Measurements from ENCODE around the gene ZC2HC1B. TPM values are rescaled to one million over a fixed set of nuclear protein-coding genes. Genes with fewer than 3 reads are reported as not detected.
A peak's percentile ranks its signal among the peaks of the same experiment; 100 is the strongest.

The ZC2HC1B gene
- total and polyA plus RNA-seq, 2 of the 8 experiments (the other 6 are each of a cell fraction or from before 2014, with no cell fraction given) = not detected

- Histone ChIP-seq H3K23me2 (ENCODE audit: low read depth, low read length) (no peaks in the 10 kb centered on the region), H3K9ac (replicated peaks in 1 of 4; ENCODE audit: extremely low read depth in 1 of 4, low read depth in 3 of 4, low read length in 3 of 4) (no peak overlapping the region), H4K5ac (ENCODE audit: insufficient read length, low read depth, low read length) (no peak overlapping the region), H3K79me1 (ENCODE audit: low read depth, low read length) (no peaks in the 10 kb centered on the region), H2BK20ac (ENCODE audit: low read length) (peak overlapping the region; percentile 63; the same call in 1 of the 2 replicates), H3K4me1 (replicated peaks in 1 of 4; ENCODE audit: control insufficient read depth in 3 of 4, insufficient read depth in 4 of 4, low read length in 3 of 4) (peaks cover 2 to 11% (median 5%) of the 10 kb centered on the region in 4 experiments; a peak in 5 of 7 replicates), H4K8ac (ENCODE audit: extremely low read depth, insufficient read depth, low read length) (no peak overlapping the region), H3K4me2 (ENCODE audit: insufficient read depth in 1 of 2, low read depth in 2 of 2, low read length in 2 of 2) (no peak overlapping the region), H3K27ac (ENCODE audit: low read depth, low read length) (no peak overlapping the region), H4K91ac (replicated peaks; ENCODE audit: insufficient read length, low read length) (no peak overlapping the region), H2BK120ac (replicated peaks; ENCODE audit: low read depth, low read length) (no peak overlapping the region), H3K18ac (ENCODE audit: extremely low read depth, low read length) (no peak overlapping the region), H2AK5ac (ENCODE audit: low read depth, low read length) (no peak overlapping the region), H3K23ac (ENCODE audit: insufficient read length) (no peak overlapping the region), H3K36me3 (ENCODE audit: control insufficient read depth in 2 of 4, insufficient read depth in 4 of 4, low read length in 3 of 4) (no peaks in the 10 kb centered on the region; a peak in 1 of 8 replicates), H3K56ac (replicated peaks; ENCODE audit: insufficient read length, low read depth, low read length) (no peak overlapping the region), H3K27me3 (replicated peaks in 1 of 4; ENCODE audit: control insufficient read depth in 3 of 4, extremely low read depth in 1 of 4, insufficient read depth in 3 of 4, low read length in 3 of 4) (no peaks in the 10 kb centered on the region), H4K20me1 (replicated peaks in 1 of 2; ENCODE audit: control insufficient read depth in 1 of 2, insufficient read depth in 2 of 2, low read length in 2 of 2) (no peaks in the 10 kb centered on the region), H2BK15ac (ENCODE audit: low read length) (peak overlapping the region; percentile 34; the same call in 1 of the 2 replicates), H3K4me3 (ENCODE audit: extremely low read depth in 1 of 4, insufficient read depth in 2 of 4, low read depth in 3 of 4, low read length in 4 of 4) (no peak overlapping the region), H2BK5ac (ENCODE audit: low read depth, low read length) (no peak overlapping the region), H3K79me2 (ENCODE audit: control insufficient read depth in 1 of 2, insufficient read depth in 2 of 2, low read length in 2 of 2) (no peaks in the 10 kb centered on the region), H3K14ac (ENCODE audit: insufficient read length) (no peak overlapping the region), H3K9me3 (ENCODE audit: insufficient read depth in 2 of 2, low read depth in 1 of 2, low read length in 1 of 2) (peaks cover under 1% of the 10 kb centered on the region in 2 experiments; a peak in 1 of 4 replicates), H2AFZ (ENCODE audit: low read length) (no peak overlapping the region), H2BK12ac (ENCODE audit: low read depth, low read length) (peak overlapping the region; percentile 86; the same call in 1 of the 2 replicates), H3K4ac (replicated peaks; ENCODE audit: insufficient read length, low read depth, low read length) (no peak overlapping the region)
- POLR2A ChIA-PET (ENCODE audit: partially characterized antibody) = interaction anchor here (0.8 to 3.2 kb wide), 2 partner anchors 17 to 71 kb away, joined by 4 to 14 read pairs; no protein-coding TSS in a partner anchor
- FAIRE-seq (peak; percentile 87), DNase-seq (ENCODE audit: low read depth in 1 of 2, low spot score in 2 of 2) (peak; percentile 81 to 83)
- CTCF ChIA-PET (ENCODE audit: partially characterized antibody) = interaction anchor here (0.6 to 18.8 kb wide), 91 partner anchors 9 to 431 kb away, joined by 3 to 591 read pairs (median 5); partner anchors contain the start of genes FUCA2, LTV1 and PLAGL1
- WGBS, 2 experiments (ENCODE audit: extremely low coverage in 1 of 2, insufficient coverage in 1 of 2, insufficient read length in 1 of 2, insufficient replicate concordance in 2 of 2, low coverage in 1 of 2, low lambda C conversion rate in 2 of 2, missing lambda C conversion rate in 1 of 2) = 46% methylated on average over 20 of the region's 20 CpGs; no CpG with 5 or more reads in 1 of the 2 experiments
- TF ChIP-seq YY1 (IDR thresholded peaks at IDR 0.05; ENCODE audit: low read depth, low read length) (peak; percentile 73), SIX5 (IDR thresholded peaks at IDR 0.05; ENCODE audit: low read depth, low read length) (no peak), HDAC6 (IDR thresholded peaks at IDR 0.05; ENCODE audit: low read depth, low read length) (no peak), SUZ12 (IDR thresholded peaks at IDR 0.05; ENCODE audit: low read length) (no peak), KDM5A (IDR thresholded peaks at IDR 0.05; ENCODE audit: low read length) (no peak), BCL11A (IDR thresholded peaks at IDR 0.05; ENCODE audit: low read depth in 2 of 2, low read length in 2 of 2) (no peak), MAX (IDR thresholded peaks at IDR 0.05) (no peak), HDAC2 (IDR thresholded peaks at IDR 0.05; ENCODE audit: borderline replicate concordance in 1 of 2, low read depth in 2 of 2, low read length in 2 of 2) (no peak), E2F6 (IDR thresholded peaks at IDR 0.05) (no peak), SIN3A (conservative IDR thresholded peaks at IDR 0.05 in 1 of 2, IDR thresholded peaks at IDR 0.05 in 1 of 2; ENCODE audit: low read depth in 1 of 2, low read length in 2 of 2) (peak in 1 of 2 experiments; percentile 56; a peak in 1 of 4 replicates)
Observed at GRCh38 chr6:143941852-143942627, 77.8 kb downstream of the ZC2HC1B start.
